Measurements from ENCODE around the gene DIP2C. TPM values are rescaled to one million over a fixed set of nuclear protein-coding genes. Genes with fewer than 3 reads are reported as not detected.
"Not testable (repeated sequence)": the region's sequence is repeated elsewhere in the genome, so short reads cannot be mapped to it uniquely, and the experiment has no call there.

Gene DIP2C
- total RNA-seq, 3 donors from 2014 or later: 17.1 to 48.2 (median 20.3) TPM

- intact Hi-C loops (cut with DNase I; ENCODE audit: low total_unique reads): no loop called here
These were observed 382.7 kb downstream of the DIP2C start for GRCh38 chr10:306675-307185.

GRCh38 chr10:306007-306674 is 383.3 kb downstream of the DIP2C start:
- H3K27me3 ChIP-seq: no peaks in the 10 kb centered on the region
- no peak overlapping the region for H3K27ac ChIP-seq
- no peaks in the 10 kb centered on the region for H3K9me3 ChIP-seq
- no peak for DNase-seq (ENCODE audit: low spot score in 2 of 2)
- no peak for TF ChIP-seq POLR2AphosphoS5 (IDR thresholded peaks at IDR 0.05)
- no peak for TF ChIP-seq CTCF (IDR thresholded peaks at IDR 0.05)
- TF ChIP-seq POLR2A (IDR thresholded peaks at IDR 0.05): no peak
- intact Hi-C loops (cut with DNase I; ENCODE audit: low total_unique reads): no loop called here
- H3K4me1 ChIP-seq: no peaks in the 10 kb centered on the region
- H3K36me3 ChIP-seq: no peaks in the 10 kb centered on the region
- no peak overlapping the region for H3K4me3 ChIP-seq

More at GRCh38 chr10:306675-307185, 382.7 kb downstream of the DIP2C start:
- H3K27ac ChIP-seq: no peak overlapping the region
- no peaks in the 10 kb centered on the region for H3K36me3 ChIP-seq
- TF ChIP-seq POLR2A (IDR thresholded peaks at IDR 0.05): no peak
- TF ChIP-seq CTCF (IDR thresholded peaks at IDR 0.05): no peak
- TF ChIP-seq POLR2AphosphoS5 (IDR thresholded peaks at IDR 0.05): no peak
- H3K9me3 ChIP-seq: no peaks in the 10 kb centered on the region
- H3K4me1 ChIP-seq: no peaks in the 10 kb centered on the region
- DNase-seq (ENCODE audit: low spot score in 2 of 2): no peak
- H3K4me3 ChIP-seq: no peak overlapping the region
- no peaks in the 10 kb centered on the region for H3K27me3 ChIP-seq

GRCh38 chr10:305034-305433 is 384.4 kb downstream of the DIP2C start:
- Histone ChIP-seq H3K4me3 (no peak overlapping the region), H3K27me3 (no peaks in the 10 kb centered on the region), H3K9me3 (no peaks in the 10 kb centered on the region), H3K27ac (no peak overlapping the region), H3K4me1 (no peaks in the 10 kb centered on the region), H3K36me3 (no peaks in the 10 kb centered on the region)
- no peak for TF ChIP-seq POLR2A (IDR thresholded peaks at IDR 0.05)
- TF ChIP-seq CTCF (IDR thresholded peaks at IDR 0.05): no peak
- no peak for TF ChIP-seq POLR2AphosphoS5 (IDR thresholded peaks at IDR 0.05)
- intact Hi-C loops (cut with DNase I; ENCODE audit: low total_unique reads): no loop called here
- DNase-seq (ENCODE audit: low spot score in 2 of 2): no peak

GRCh38 chr10:301536-301935 is 387.9 kb downstream of the DIP2C start:
- H3K4me1 ChIP-seq: no peaks in the 10 kb centered on the region
- TF ChIP-seq POLR2AphosphoS5 (IDR thresholded peaks at IDR 0.05): no peak
- TF ChIP-seq CTCF (IDR thresholded peaks at IDR 0.05): no peak
- H3K4me3 ChIP-seq: no peak overlapping the region
- intact Hi-C loops (cut with DNase I; ENCODE audit: low total_unique reads): no loop called here
- no peak for DNase-seq (ENCODE audit: low spot score in 2 of 2)
- H3K36me3 ChIP-seq: no peaks in the 10 kb centered on the region
- no peaks in the 10 kb centered on the region for H3K27me3 ChIP-seq
- no peak overlapping the region for H3K27ac ChIP-seq
- no peaks in the 10 kb centered on the region for H3K9me3 ChIP-seq

- H3K4me1 ChIP-seq; H3K27me3 ChIP-seq; H3K9me3 ChIP-seq; H3K36me3 ChIP-seq; H3K4me3 ChIP-seq; intact Hi-C loops (cut with DNase I; ENCODE audit: low total_unique reads); DNase-seq (ENCODE audit: low spot score in 2 of 2); H3K27ac ChIP-seq: not testable (repeated sequence)
These were observed 388.9 kb downstream of the DIP2C start for GRCh38 chr10:300580-300979.
